ENCODE measurements around the gene PACRG. TPM values are rescaled to one million over a fixed set of nuclear protein-coding genes. Genes with fewer than 3 reads are reported as not detected.

The PACRG gene
- total RNA-seq, 2 donors from 2014 or later = 1.7 TPM; not detected in 1

DNA sequence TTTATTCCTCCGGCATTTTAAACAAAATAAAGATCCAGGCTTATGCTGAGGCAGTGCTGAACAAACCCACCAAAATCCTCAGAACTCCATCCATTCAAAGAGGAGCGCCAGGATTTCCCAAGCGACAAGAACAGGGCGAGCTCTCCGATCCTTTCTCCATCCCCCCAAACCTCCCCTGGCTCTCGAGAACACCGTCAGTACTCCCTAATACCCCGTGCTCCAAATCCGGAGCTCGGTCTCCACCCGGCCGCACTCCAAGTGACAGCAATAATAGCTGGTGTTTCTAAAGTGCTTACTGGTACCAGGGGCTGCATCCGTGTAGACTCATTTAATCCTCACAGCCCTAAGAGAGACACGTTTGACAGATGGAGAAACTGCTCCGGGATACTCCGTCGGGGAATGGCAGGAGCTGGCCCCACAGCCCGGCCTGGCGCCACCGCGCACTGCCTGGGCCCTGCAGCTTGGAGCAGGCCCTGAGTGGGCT is 409.7 kb downstream of the PACRG start:
- H3K4me3 ChIP-seq = no peak overlapping the region
- no peaks in the 10 kb centered on the region for H3K9me3 ChIP-seq
- H3K9ac ChIP-seq (ENCODE audit: low read depth in 2 of 2, low read length in 2 of 2) = no peak overlapping the region
- no peaks in the 10 kb centered on the region for H3K4me1 ChIP-seq
- no peak for DNase-seq
- no peaks in the 10 kb centered on the region for H3K27me3 ChIP-seq
- no peaks in the 10 kb centered on the region for H3K36me3 ChIP-seq
- H3K27ac ChIP-seq = no peak overlapping the region
- TF ChIP-seq, protein P1, sequence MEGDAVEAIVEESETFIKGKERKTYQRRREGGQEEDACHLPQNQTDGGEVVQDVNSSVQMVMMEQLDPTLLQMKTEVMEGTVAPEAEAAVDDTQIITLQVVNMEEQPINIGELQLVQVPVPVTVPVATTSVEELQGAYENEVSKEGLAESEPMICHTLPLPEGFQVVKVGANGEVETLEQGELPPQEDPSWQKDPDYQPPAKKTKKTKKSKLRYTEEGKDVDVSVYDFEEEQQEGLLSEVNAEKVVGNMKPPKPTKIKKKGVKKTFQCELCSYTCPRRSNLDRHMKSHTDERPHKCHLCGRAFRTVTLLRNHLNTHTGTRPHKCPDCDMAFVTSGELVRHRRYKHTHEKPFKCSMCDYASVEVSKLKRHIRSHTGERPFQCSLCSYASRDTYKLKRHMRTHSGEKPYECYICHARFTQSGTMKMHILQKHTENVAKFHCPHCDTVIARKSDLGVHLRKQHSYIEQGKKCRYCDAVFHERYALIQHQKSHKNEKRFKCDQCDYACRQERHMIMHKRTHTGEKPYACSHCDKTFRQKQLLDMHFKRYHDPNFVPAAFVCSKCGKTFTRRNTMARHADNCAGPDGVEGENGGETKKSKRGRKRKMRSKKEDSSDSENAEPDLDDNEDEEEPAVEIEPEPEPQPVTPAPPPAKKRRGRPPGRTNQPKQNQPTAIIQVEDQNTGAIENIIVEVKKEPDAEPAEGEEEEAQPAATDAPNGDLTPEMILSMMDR (IDR thresholded peaks at IDR 0.05) = no peak
- intact Hi-C loops (cut with DNase I) = no loop called here

DNA sequence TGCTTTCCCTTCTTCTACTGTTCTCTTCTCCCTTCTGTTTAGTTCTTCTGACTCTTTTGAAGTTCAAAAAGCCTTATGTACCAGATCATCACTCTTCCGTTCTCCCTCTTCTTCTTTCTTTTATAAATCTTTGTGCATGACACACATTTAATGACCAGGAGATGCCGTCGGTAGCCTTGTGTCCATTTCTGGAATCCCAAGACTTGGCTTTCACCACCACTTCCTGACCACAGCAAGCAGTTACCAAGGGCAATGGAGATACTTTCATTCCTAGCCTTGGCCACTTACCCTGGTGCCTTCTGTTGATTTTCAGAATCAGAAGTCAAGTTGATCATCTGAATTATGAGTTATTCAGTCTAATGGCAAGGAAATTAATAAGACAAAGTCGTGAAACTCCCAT is 418.3 kb downstream of the PACRG start:
- Histone ChIP-seq H3K4me3 (no peak overlapping the region), H3K27ac (no peak overlapping the region), H3K4me1 (no peaks in the 10 kb centered on the region), H3K9me3 (no peaks in the 10 kb centered on the region), H3K27me3 (no peaks in the 10 kb centered on the region), H3K36me3 (no peaks in the 10 kb centered on the region), H3K9ac (ENCODE audit: low read depth in 2 of 2, low read length in 2 of 2) (no peak overlapping the region)
- no peak for DNase-seq
- intact Hi-C loops (cut with DNase I) = no loop called here
- TF ChIP-seq, protein P1 (IDR thresholded peaks at IDR 0.05) = no peak

GRCh38 chr6:163147994-163148393 is 420.2 kb downstream of the PACRG start:
- no peaks in the 10 kb centered on the region for H3K27me3 ChIP-seq
- no peaks in the 10 kb centered on the region for H3K9me3 ChIP-seq
- no peak for DNase-seq
- H3K36me3 ChIP-seq = no peaks in the 10 kb centered on the region
- H3K27ac ChIP-seq = no peak overlapping the region
- H3K4me1 ChIP-seq = no peaks in the 10 kb centered on the region
- no peak overlapping the region for H3K9ac ChIP-seq (ENCODE audit: low read depth in 2 of 2, low read length in 2 of 2)
- no peak overlapping the region for H3K4me3 ChIP-seq
- TF ChIP-seq, protein P1 (IDR thresholded peaks at IDR 0.05) = no peak
- intact Hi-C loops (cut with DNase I) = no loop called here

- Histone ChIP-seq H3K9ac (ENCODE audit: low read depth in 2 of 2, low read length in 2 of 2) (no peak overlapping the region), H3K36me3 (no peaks in the 10 kb centered on the region), H3K9me3 (no peaks in the 10 kb centered on the region), H3K27ac (no peak overlapping the region), H3K4me3 (no peak overlapping the region), H3K27me3 (no peaks in the 10 kb centered on the region), H3K4me1 (no peaks in the 10 kb centered on the region)
- intact Hi-C loops (cut with DNase I) = no loop called here
- TF ChIP-seq, protein P1 (IDR thresholded peaks at IDR 0.05) = no peak
- DNase-seq = no peak
Measured at GRCh38 chr6:163148451-163149278, 420.9 kb downstream of the PACRG start.

- no peaks in the 10 kb centered on the region for H3K9me3 ChIP-seq
- H3K27me3 ChIP-seq = no peaks in the 10 kb centered on the region
- intact Hi-C loops (cut with DNase I) = no loop called here
- H3K4me1 ChIP-seq = no peaks in the 10 kb centered on the region
- H3K27ac ChIP-seq = no peak overlapping the region
- DNase-seq = no peak
- TF ChIP-seq, protein P1 (IDR thresholded peaks at IDR 0.05) = no peak
- no peak overlapping the region for H3K4me3 ChIP-seq
- H3K9ac ChIP-seq (ENCODE audit: low read depth in 2 of 2, low read length in 2 of 2) = no peak overlapping the region
- H3K36me3 ChIP-seq = no peaks in the 10 kb centered on the region
Measured at GRCh38 chr6:163149279-163149848, 421.6 kb downstream of the PACRG start.
